ENCODE data around the gene MBD6. TPM values are rescaled to one million over a fixed set of nuclear protein-coding genes. Genes with fewer than 3 reads are reported as not detected.

MBD6 gene
- total RNA-seq, 1 donor from 2014 or later = 58.5 TPM

DNA sequence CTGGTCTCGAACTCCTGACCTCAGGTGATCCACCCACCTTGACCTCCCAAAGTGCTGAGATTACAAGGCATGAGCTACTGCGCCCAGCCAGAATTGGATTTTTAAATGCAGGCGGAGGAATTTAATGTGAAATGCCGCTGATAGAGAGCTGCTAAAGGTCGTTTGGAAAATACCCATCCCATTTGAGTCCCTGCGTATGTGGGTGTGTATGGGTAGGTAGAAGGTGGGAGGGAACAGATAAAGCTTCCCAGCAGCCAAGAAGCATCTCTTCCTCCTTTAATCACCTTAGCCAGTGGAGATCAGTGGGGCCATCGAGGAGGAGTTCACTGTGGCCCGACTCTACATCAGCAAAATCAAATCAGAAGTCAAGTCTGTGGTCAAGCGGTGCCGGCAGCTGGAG lies 52.2 kb downstream of the MBD6 start:
- H3K9ac ChIP-seq (ENCODE audit: low read length) = no peak overlapping the region
- no peaks in the 10 kb centered on the region for H3K36me3 ChIP-seq (ENCODE audit: insufficient read depth, low read length)
- FAIRE-seq = no peak
- no peak overlapping the region for H3K4me3 Mint-ChIP-seq (ENCODE audit: unreplicated experiment)
- H4K20me1 ChIP-seq (ENCODE audit: insufficient read depth, low read length) = no peaks in the 10 kb centered on the region
- no peak overlapping the region for H3K4me3 ChIP-seq (ENCODE audit: insufficient read depth, low read depth, low read length)
- peaks cover 11% of the 10 kb centered on the region for H3K4me1 Mint-ChIP-seq (ENCODE audit: low read depth, unreplicated experiment)
- no peak overlapping the region for H2AFZ ChIP-seq (ENCODE audit: low read depth, low read length)
- H3K9me3 Mint-ChIP-seq (ENCODE audit: unreplicated experiment) = peaks cover 11% of the 10 kb centered on the region
- no peak overlapping the region for H3K27ac Mint-ChIP-seq (ENCODE audit: unreplicated experiment)
- no peaks in the 10 kb centered on the region for H3K9me3 ChIP-seq (ENCODE audit: insufficient read depth, low read depth, low read length)
- no peaks in the 10 kb centered on the region for H3K27me3 ChIP-seq (ENCODE audit: insufficient read depth, low read length)
- peaks cover 3% of the 10 kb centered on the region for H3K27me3 Mint-ChIP-seq (ENCODE audit: low read depth, unreplicated experiment)
- no peaks in the 10 kb centered on the region for H3K79me2 ChIP-seq (ENCODE audit: insufficient read depth, low read length)
- DNase-seq (ENCODE audit: low read depth) = no peak
- H3K36me3 Mint-ChIP-seq (ENCODE audit: low read depth, unreplicated experiment) = peaks cover 51% of the 10 kb centered on the region
- H3K4me1 ChIP-seq (ENCODE audit: insufficient read depth, low read length) = no peaks in the 10 kb centered on the region
- no peak overlapping the region for H3K27ac ChIP-seq (ENCODE audit: low read depth, low read length)
- H3K4me2 ChIP-seq (ENCODE audit: low read length) = no peak overlapping the region
- TF ChIP-seq, protein P1, sequence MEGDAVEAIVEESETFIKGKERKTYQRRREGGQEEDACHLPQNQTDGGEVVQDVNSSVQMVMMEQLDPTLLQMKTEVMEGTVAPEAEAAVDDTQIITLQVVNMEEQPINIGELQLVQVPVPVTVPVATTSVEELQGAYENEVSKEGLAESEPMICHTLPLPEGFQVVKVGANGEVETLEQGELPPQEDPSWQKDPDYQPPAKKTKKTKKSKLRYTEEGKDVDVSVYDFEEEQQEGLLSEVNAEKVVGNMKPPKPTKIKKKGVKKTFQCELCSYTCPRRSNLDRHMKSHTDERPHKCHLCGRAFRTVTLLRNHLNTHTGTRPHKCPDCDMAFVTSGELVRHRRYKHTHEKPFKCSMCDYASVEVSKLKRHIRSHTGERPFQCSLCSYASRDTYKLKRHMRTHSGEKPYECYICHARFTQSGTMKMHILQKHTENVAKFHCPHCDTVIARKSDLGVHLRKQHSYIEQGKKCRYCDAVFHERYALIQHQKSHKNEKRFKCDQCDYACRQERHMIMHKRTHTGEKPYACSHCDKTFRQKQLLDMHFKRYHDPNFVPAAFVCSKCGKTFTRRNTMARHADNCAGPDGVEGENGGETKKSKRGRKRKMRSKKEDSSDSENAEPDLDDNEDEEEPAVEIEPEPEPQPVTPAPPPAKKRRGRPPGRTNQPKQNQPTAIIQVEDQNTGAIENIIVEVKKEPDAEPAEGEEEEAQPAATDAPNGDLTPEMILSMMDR (IDR thresholded peaks at IDR 0.05; ENCODE audit: insufficient read depth, low read depth, low read length) = no peak
- no peak for TF ChIP-seq EZH2 (IDR thresholded peaks at IDR 0.05; ENCODE audit: insufficient read depth, low read length)

DNA sequence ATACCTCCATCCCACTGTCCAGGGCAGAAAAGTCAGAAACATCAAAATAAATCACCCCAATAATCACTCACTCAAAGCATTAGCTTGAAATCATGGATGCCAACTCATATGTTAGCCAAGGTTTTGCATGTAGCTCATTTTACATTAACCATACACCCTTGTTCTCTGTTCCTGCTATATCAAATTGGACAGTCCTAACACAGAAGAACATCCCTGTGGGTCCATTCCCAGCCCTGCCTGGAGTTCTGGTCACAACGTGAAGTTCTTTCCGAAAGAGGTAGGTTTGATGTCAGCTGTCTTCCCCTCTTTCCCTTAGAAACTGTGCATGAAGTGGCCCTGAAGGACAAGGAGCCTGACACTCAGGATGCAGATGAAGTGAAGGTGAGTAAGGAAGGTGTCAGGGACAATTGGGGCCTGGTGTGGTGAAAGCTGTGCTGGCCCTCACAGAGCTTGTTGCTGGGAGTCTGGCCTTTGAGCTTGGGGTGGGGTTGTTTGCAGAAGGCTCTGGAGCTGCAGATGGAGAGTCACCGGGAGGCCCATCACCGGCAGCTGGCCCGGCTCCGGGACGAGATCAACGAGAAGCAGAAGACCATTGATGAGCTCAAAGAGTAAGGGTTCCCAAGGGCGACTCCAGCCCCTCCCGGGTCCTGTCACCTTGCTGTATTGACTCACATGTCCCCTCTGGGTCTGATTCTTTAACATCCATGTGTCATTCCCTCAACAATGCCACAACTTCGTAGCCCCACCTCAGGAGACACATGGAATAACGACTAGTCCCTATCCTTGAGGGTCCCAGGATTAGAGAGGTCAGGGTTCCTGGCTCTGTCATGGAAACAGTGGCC lies 53.4 kb downstream of the MBD6 start:
- Mint-ChIP-seq H3K36me3 (ENCODE audit: low read depth, unreplicated experiment) (peaks cover 53% of the 10 kb centered on the region), H3K9me3 (ENCODE audit: unreplicated experiment) (peaks cover 11% of the 10 kb centered on the region), H3K4me3 (ENCODE audit: unreplicated experiment) (no peak overlapping the region), H3K27me3 (ENCODE audit: low read depth, unreplicated experiment) (peaks cover 3% of the 10 kb centered on the region), H3K27ac (ENCODE audit: unreplicated experiment) (no peak overlapping the region), H3K4me1 (ENCODE audit: low read depth, unreplicated experiment) (peaks cover 11% of the 10 kb centered on the region)
- Histone ChIP-seq H3K4me2 (ENCODE audit: low read length) (no peak overlapping the region), H3K27me3 (ENCODE audit: insufficient read depth, low read length) (no peaks in the 10 kb centered on the region), H4K20me1 (ENCODE audit: insufficient read depth, low read length) (no peaks in the 10 kb centered on the region), H3K4me1 (ENCODE audit: insufficient read depth, low read length) (no peaks in the 10 kb centered on the region), H3K4me3 (ENCODE audit: insufficient read depth, low read depth, low read length) (no peak overlapping the region), H2AFZ (ENCODE audit: low read depth, low read length) (no peak overlapping the region), H3K9me3 (ENCODE audit: insufficient read depth, low read depth, low read length) (no peaks in the 10 kb centered on the region), H3K27ac (ENCODE audit: low read depth, low read length) (no peak overlapping the region), H3K9ac (ENCODE audit: low read length) (no peak overlapping the region), H3K79me2 (ENCODE audit: insufficient read depth, low read length) (no peaks in the 10 kb centered on the region), H3K36me3 (ENCODE audit: insufficient read depth, low read length) (no peaks in the 10 kb centered on the region)
- DNase-seq (ENCODE audit: low read depth) (no peak), FAIRE-seq (no peak)
- TF ChIP-seq EZH2 (IDR thresholded peaks at IDR 0.05; ENCODE audit: insufficient read depth, low read length) = no peak
- TF ChIP-seq, protein P1 (IDR thresholded peaks at IDR 0.05; ENCODE audit: insufficient read depth, low read depth, low read length) = no peak

DNA sequence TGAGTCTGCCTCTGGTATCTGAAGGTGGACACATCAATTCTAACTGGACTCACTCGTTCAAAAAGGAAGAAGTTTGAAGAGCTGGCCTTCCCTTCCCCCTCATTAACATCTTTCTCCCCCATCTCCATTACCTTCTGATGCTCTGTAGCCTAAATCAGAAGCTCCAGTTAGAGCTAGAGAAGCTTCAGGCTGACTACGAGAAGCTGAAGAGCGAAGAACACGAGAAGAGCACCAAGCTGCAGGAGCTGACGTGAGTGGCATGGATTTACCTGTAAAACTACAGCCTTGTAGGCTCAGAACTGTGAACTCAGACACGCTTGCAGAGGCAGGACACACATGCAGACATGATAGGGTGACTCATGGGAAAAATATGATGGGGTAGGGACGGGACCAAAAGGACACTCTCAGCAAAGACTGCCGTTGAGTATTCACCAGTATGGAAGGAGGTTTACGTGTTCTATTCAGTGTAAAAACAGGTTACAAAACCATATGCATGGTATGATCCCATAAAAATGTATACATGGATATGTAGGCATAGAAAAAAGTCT lies 54.1 kb downstream of the MBD6 start:
- TF ChIP-seq EZH2 (IDR thresholded peaks at IDR 0.05; ENCODE audit: insufficient read depth, low read length) = no peak
- TF ChIP-seq, protein P1 (IDR thresholded peaks at IDR 0.05; ENCODE audit: insufficient read depth, low read depth, low read length) = no peak
- no peaks in the 10 kb centered on the region for H3K79me2 ChIP-seq (ENCODE audit: insufficient read depth, low read length)
- H3K4me1 Mint-ChIP-seq (ENCODE audit: low read depth, unreplicated experiment) = peaks cover 11% of the 10 kb centered on the region
- no peak overlapping the region for H2AFZ ChIP-seq (ENCODE audit: low read depth, low read length)
- no peak overlapping the region for H3K27ac Mint-ChIP-seq (ENCODE audit: unreplicated experiment)
- peaks cover 51% of the 10 kb centered on the region for H3K36me3 Mint-ChIP-seq (ENCODE audit: low read depth, unreplicated experiment)
- DNase-seq (ENCODE audit: low read depth) (no peak), FAIRE-seq (no peak)
- no peak overlapping the region for H3K4me3 ChIP-seq (ENCODE audit: insufficient read depth, low read depth, low read length)
- H3K4me2 ChIP-seq (ENCODE audit: low read length) = no peak overlapping the region
- no peaks in the 10 kb centered on the region for H4K20me1 ChIP-seq (ENCODE audit: insufficient read depth, low read length)
- H3K9me3 Mint-ChIP-seq (ENCODE audit: unreplicated experiment) = peaks cover 11% of the 10 kb centered on the region
- no peaks in the 10 kb centered on the region for H3K27me3 ChIP-seq (ENCODE audit: insufficient read depth, low read length)
- no peaks in the 10 kb centered on the region for H3K9me3 ChIP-seq (ENCODE audit: insufficient read depth, low read depth, low read length)
- no peaks in the 10 kb centered on the region for H3K4me1 ChIP-seq (ENCODE audit: insufficient read depth, low read length)
- peaks cover 3% of the 10 kb centered on the region for H3K27me3 Mint-ChIP-seq (ENCODE audit: low read depth, unreplicated experiment)
- H3K27ac ChIP-seq (ENCODE audit: low read depth, low read length) = no peak overlapping the region
- no peaks in the 10 kb centered on the region for H3K36me3 ChIP-seq (ENCODE audit: insufficient read depth, low read length)
- no peak overlapping the region for H3K4me3 Mint-ChIP-seq (ENCODE audit: unreplicated experiment)
- no peak overlapping the region for H3K9ac ChIP-seq (ENCODE audit: low read length)
